ENCODE results near the gene TRIM24.

DNA sequence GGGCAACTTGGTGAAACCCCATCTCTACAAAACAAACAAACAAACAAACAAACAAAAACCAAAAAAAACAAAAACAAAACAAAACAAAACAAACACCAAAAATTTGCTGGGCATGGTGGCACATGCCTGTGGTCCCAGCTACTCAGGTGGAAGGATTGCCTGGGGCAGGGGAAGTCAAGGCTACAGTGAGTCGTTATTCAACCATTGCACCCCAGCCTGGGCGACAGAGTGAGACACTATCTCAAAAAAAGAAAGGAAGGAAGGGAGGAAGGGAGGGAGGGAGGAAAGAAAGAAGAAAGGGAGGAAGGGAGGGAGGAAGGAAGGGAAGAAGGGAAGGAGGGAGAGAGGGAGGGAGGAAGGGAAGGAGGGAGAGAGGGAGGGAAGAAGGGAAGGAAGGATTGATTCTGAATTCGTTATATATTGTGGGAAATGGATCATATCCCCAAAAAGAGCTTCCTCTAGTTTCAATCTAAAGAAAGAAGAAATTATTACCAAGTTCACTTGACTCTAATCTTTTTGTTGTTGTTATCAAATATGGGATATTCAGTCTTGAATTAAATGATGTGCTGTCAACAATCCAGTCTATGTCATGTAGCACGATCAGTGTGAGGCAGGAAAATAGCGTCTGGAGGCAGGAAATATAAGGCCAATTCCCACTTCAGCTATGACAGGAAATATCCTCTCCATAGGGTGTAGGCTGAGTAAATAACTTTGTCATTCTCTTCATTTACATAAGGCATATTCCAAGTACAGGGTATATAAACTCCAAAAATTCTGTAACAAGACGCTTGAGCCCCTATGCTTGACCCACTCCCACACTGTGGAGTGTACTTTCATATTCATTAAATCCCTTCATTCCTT is 26.2 kb upstream of the TRIM24 start:
- TF ChIP-seq, protein P1, sequence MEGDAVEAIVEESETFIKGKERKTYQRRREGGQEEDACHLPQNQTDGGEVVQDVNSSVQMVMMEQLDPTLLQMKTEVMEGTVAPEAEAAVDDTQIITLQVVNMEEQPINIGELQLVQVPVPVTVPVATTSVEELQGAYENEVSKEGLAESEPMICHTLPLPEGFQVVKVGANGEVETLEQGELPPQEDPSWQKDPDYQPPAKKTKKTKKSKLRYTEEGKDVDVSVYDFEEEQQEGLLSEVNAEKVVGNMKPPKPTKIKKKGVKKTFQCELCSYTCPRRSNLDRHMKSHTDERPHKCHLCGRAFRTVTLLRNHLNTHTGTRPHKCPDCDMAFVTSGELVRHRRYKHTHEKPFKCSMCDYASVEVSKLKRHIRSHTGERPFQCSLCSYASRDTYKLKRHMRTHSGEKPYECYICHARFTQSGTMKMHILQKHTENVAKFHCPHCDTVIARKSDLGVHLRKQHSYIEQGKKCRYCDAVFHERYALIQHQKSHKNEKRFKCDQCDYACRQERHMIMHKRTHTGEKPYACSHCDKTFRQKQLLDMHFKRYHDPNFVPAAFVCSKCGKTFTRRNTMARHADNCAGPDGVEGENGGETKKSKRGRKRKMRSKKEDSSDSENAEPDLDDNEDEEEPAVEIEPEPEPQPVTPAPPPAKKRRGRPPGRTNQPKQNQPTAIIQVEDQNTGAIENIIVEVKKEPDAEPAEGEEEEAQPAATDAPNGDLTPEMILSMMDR (optimal IDR thresholded peaks at IDR 0.05 in 1 of 3, IDR thresholded peaks at IDR 0.05 in 1 of 3, conservative IDR thresholded peaks at IDR 0.05 in 1 of 3; ENCODE audit: extremely low read depth in 1 of 3, insufficient read depth in 2 of 3, low read length in 3 of 3), result no peak
- no peak for TF ChIP-seq EZH2 (IDR thresholded peaks at IDR 0.05; ENCODE audit: low read length)
